ENCODE data around the gene ZNF239.

- TF ChIP-seq CTCF (IDR thresholded peaks at IDR 0.05) (no peak), POLR2A (IDR thresholded peaks at IDR 0.05) (no peak)
Observed at GRCh38 chr10:43622038-43622437, 47.6 kb upstream of the ZNF239 start.

All from Peyer's patch (tissue), 4 donors.